ENCODE data around the gene PHKB. TPM values are rescaled to one million over a fixed set of nuclear protein-coding genes. Genes with fewer than 3 reads are reported as not detected.

Gene PHKB
- total and polyA plus RNA-seq, 5 donors: 20.2 to 68.0 (median 63.0) TPM

GRCh38 chr16:47625115-47625567 lies 164.0 kb downstream of the PHKB start:
- no peak for DNase-seq
- no peak overlapping the region for H3K27ac ChIP-seq (ENCODE audit: low read length)
- ATAC-seq: no peak
- intact Hi-C loops (cut with DNase I): no loop called here
- H3K27me3 ChIP-seq (ENCODE audit: control insufficient read depth, insufficient read depth): no peaks in the 10 kb centered on the region
- no peaks in the 10 kb centered on the region for H3K4me1 ChIP-seq (ENCODE audit: control insufficient read depth, insufficient read depth, low read length)
- H3K4me3 ChIP-seq (ENCODE audit: low read length): no peak overlapping the region
- WGBS: 76% methylated on average over 1 of the region's 1 CpG
- H3K9me3 ChIP-seq (ENCODE audit: control insufficient read depth, low read length): no peaks in the 10 kb centered on the region

- no peaks in the 10 kb centered on the region for H3K9me3 ChIP-seq (ENCODE audit: control insufficient read depth, low read length)
- no peak overlapping the region for H3K27ac ChIP-seq (ENCODE audit: low read length)
- no peak overlapping the region for H3K4me3 ChIP-seq (ENCODE audit: low read length)
- 98% methylated on average over 1 of the region's 1 CpG for WGBS
- no peak for DNase-seq
- H3K4me1 ChIP-seq (ENCODE audit: control insufficient read depth, insufficient read depth, low read length): no peaks in the 10 kb centered on the region
- no peak for ATAC-seq
- no peaks in the 10 kb centered on the region for H3K27me3 ChIP-seq (ENCODE audit: control insufficient read depth, insufficient read depth)
- intact Hi-C loops (cut with DNase I): no loop called here
Measured at GRCh38 chr16:47626246-47626645, 165.1 kb downstream of the PHKB start.

- no peaks in the 10 kb centered on the region for H3K4me1 ChIP-seq (ENCODE audit: control insufficient read depth, insufficient read depth, low read length)
- H3K27ac ChIP-seq (ENCODE audit: low read length): no peak overlapping the region
- intact Hi-C loops (cut with DNase I): no loop called here
- WGBS: 70% methylated on average over 6 of the region's 6 CpGs
- H3K4me3 ChIP-seq (ENCODE audit: low read length): no peak overlapping the region
- ATAC-seq (no peak), DNase-seq (no peak)
- H3K27me3 ChIP-seq (ENCODE audit: control insufficient read depth, insufficient read depth): no peaks in the 10 kb centered on the region
- H3K9me3 ChIP-seq (ENCODE audit: control insufficient read depth, low read length): no peaks in the 10 kb centered on the region
Measured at GRCh38 chr16:47627085-47627639, 166.0 kb downstream of the PHKB start.

GRCh38 chr16:47627721-47628120 lies 166.6 kb downstream of the PHKB start:
- intact Hi-C loops (cut with DNase I): no loop called here
- Histone ChIP-seq H3K9me3 (ENCODE audit: control insufficient read depth, low read length) (no peaks in the 10 kb centered on the region), H3K27me3 (ENCODE audit: control insufficient read depth, insufficient read depth) (no peaks in the 10 kb centered on the region), H3K27ac (ENCODE audit: low read length) (no peak overlapping the region), H3K4me3 (ENCODE audit: low read length) (no peak overlapping the region), H3K4me1 (ENCODE audit: control insufficient read depth, insufficient read depth, low read length) (no peaks in the 10 kb centered on the region)
- no peak for ATAC-seq
- no peak for DNase-seq

- Histone ChIP-seq H3K27me3 (ENCODE audit: control insufficient read depth, insufficient read depth) (no peaks in the 10 kb centered on the region), H3K9me3 (ENCODE audit: control insufficient read depth, low read length) (no peaks in the 10 kb centered on the region), H3K27ac (ENCODE audit: low read length) (no peak overlapping the region), H3K4me3 (ENCODE audit: low read length) (no peak overlapping the region), H3K4me1 (ENCODE audit: control insufficient read depth, insufficient read depth, low read length) (no peaks in the 10 kb centered on the region)
- WGBS: 95% methylated on average over 5 of the region's 5 CpGs
- intact Hi-C loops (cut with DNase I): no loop called here
- DNase-seq (no peak), ATAC-seq (no peak)
Measured at GRCh38 chr16:47631131-47631530, 170.0 kb downstream of the PHKB start.

- Histone ChIP-seq H3K27me3 (ENCODE audit: control insufficient read depth, insufficient read depth) (no peaks in the 10 kb centered on the region), H3K27ac (ENCODE audit: low read length) (no peak overlapping the region), H3K9me3 (ENCODE audit: control insufficient read depth, low read length) (no peaks in the 10 kb centered on the region), H3K4me3 (ENCODE audit: low read length) (no peak overlapping the region), H3K4me1 (ENCODE audit: control insufficient read depth, insufficient read depth, low read length) (no peaks in the 10 kb centered on the region)
- WGBS: 100% methylated on average over 1 of the region's 1 CpG
- ATAC-seq: no peak
- no peak for DNase-seq
- intact Hi-C loops (cut with DNase I): no loop called here
Measured at GRCh38 chr16:47634126-47634525, 173.0 kb downstream of the PHKB start.

- Histone ChIP-seq H3K4me3 (ENCODE audit: low read length) (no peak overlapping the region), H3K4me1 (ENCODE audit: control insufficient read depth, insufficient read depth, low read length) (no peaks in the 10 kb centered on the region), H3K27ac (ENCODE audit: low read length) (no peak overlapping the region), H3K9me3 (ENCODE audit: control insufficient read depth, low read length) (no peaks in the 10 kb centered on the region), H3K27me3 (ENCODE audit: control insufficient read depth, insufficient read depth) (no peaks in the 10 kb centered on the region)
- ATAC-seq: no peak
- no peak for DNase-seq
- intact Hi-C loops (cut with DNase I): no loop called here
Measured at GRCh38 chr16:47634727-47635126, 173.6 kb downstream of the PHKB start.

- Histone ChIP-seq H3K27ac (ENCODE audit: low read length) (no peak overlapping the region), H3K9me3 (ENCODE audit: control insufficient read depth, low read length) (no peaks in the 10 kb centered on the region), H3K4me1 (ENCODE audit: control insufficient read depth, insufficient read depth, low read length) (no peaks in the 10 kb centered on the region), H3K4me3 (ENCODE audit: low read length) (no peak overlapping the region), H3K27me3 (ENCODE audit: control insufficient read depth, insufficient read depth) (no peaks in the 10 kb centered on the region)
- intact Hi-C loops (cut with DNase I): no loop called here
- WGBS: 96% methylated on average over 13 of the region's 13 CpGs
- peak in 2 of 3 donors; percentile 21 to 43 for DNase-seq
- no peak for ATAC-seq
Measured at GRCh38 chr16:47636501-47637099, 175.5 kb downstream of the PHKB start.

- Histone ChIP-seq H3K27me3 (ENCODE audit: control insufficient read depth, insufficient read depth) (no peaks in the 10 kb centered on the region), H3K4me1 (ENCODE audit: control insufficient read depth, insufficient read depth, low read length) (no peaks in the 10 kb centered on the region), H3K4me3 (ENCODE audit: low read length) (no peak overlapping the region), H3K9me3 (ENCODE audit: control insufficient read depth, low read length) (no peaks in the 10 kb centered on the region), H3K27ac (ENCODE audit: low read length) (no peak overlapping the region)
- intact Hi-C loops (cut with DNase I): no loop called here
- WGBS: 100% methylated on average over 1 of the region's 1 CpG
- DNase-seq: no peak
- no peak for ATAC-seq
Measured at GRCh38 chr16:47638175-47638574, 177.0 kb downstream of the PHKB start.

GRCh38 chr16:47640661-47641060 lies 179.5 kb downstream of the PHKB start:
- Histone ChIP-seq H3K27ac (ENCODE audit: low read length) (no peak overlapping the region), H3K27me3 (ENCODE audit: control insufficient read depth, insufficient read depth) (no peaks in the 10 kb centered on the region), H3K9me3 (ENCODE audit: control insufficient read depth, low read length) (no peaks in the 10 kb centered on the region), H3K4me1 (ENCODE audit: control insufficient read depth, insufficient read depth, low read length) (peaks cover 6% of the 10 kb centered on the region), H3K4me3 (ENCODE audit: low read length) (no peak overlapping the region)
- WGBS: 95% methylated on average over 3 of the region's 3 CpGs
- no peak for ATAC-seq
- DNase-seq: no peak
- intact Hi-C loops (cut with DNase I): no loop called here

GRCh38 chr16:47643323-47644000 lies 182.3 kb downstream of the PHKB start:
- Histone ChIP-seq H3K4me1 (ENCODE audit: control insufficient read depth, insufficient read depth, low read length) (peaks cover 6% of the 10 kb centered on the region), H3K4me3 (ENCODE audit: low read length) (no peak overlapping the region), H3K27ac (ENCODE audit: low read length) (no peak overlapping the region), H3K27me3 (ENCODE audit: control insufficient read depth, insufficient read depth) (no peaks in the 10 kb centered on the region), H3K9me3 (ENCODE audit: control insufficient read depth, low read length) (no peaks in the 10 kb centered on the region)
- WGBS: 80% methylated on average over 4 of the region's 4 CpGs
- DNase-seq (no peak), ATAC-seq (no peak)
- intact Hi-C loops (cut with DNase I): no loop called here
